HPDE6-E6E7 (cell line): ENCODE data around the gene WDR90.

Source experiments
- DNase-seq: peaks from one replicate; pipeline ENCODE4 v3.0.0; 2011; ENCODE audit warnings: missing footprints; ENCODE audit errors: extremely low spot score

Gene WDR90

DNA sequence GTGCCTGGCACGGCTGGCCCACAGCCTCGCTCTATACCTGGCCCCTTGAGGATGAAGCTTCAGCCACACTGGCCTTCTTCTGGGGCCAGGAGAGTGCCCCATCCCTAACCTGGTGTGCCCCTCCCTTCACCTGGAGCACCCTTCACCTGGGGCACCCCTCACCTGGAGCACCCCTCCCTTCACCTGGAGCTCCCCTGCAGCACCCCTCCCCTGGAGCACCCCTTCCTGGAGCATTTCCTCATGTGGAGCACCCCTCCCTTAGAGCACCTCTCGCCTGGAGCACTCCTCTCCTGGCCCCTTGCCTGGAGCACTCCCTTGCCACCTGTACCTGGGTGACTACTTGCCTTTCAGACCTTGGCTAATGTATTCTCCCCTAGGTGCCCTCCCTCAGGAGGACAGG is 58.9 kb downstream of the WDR90 start:
- DNase-seq: no peak

DNA sequence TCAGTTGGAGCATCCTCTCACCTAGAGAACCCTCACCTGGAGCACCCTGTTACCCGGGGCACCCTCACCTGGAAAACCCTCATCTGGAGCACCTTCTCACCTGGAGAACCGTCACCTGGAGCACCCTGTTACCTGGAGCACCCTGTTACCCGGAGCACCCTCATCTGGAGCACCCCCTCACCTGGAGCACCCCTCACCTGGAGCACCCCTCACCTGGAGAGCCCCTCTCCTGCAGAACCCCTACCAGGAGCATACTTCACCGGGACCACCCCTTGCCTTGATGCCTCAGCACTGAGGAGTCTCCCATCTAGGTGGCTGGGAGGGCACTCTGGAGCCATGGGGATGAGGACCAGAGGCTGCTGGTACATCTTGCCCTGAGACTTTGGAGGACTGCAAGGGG is 59.8 kb downstream of the WDR90 start:
- no peak for DNase-seq

DNA sequence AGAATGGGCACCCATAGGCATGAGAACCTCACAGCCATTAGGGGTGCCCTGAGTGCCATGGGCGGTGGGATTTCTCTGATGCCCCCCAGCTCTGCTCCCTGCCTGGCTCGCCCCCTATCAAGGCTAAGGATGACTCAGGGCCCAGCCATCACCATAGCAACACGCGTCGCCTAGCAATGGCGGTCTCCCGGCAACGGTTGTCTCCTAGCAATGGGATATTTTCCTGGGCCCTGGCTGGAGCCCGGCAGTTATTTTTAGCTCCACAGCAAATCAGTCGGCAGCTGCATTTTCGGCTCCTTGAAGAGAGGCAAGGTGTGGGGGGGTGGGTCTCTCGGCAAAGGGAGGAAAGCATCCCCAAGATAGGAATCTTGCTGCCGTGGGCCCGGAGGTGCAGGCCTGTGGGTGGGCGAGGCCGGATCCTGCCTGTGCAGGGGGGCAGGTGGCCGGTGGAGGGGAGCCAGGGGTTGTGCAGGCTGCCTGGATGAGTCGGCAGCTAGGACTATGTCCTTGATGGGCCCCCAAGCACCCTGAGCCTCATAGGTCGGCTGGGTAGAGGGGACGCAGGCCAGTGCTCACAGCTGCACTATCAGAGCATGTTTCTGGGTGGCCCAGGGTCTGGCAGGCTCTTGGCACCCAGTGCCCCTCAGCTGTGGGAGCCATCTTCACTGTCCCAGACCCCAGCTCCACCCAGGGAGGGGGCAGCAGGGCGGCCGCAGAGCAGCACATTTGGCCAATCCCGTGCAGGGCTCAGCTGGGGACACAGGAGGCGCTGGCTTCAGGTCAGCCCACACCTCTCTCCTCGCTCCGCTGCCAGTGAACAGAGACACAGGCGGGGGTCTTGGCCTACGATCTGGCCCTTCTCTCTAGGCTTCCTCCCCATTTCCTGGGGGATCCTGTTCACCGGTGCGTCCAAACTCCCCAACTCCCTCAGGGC is 60.7 kb downstream of the WDR90 start:
- no peak for DNase-seq

DNA sequence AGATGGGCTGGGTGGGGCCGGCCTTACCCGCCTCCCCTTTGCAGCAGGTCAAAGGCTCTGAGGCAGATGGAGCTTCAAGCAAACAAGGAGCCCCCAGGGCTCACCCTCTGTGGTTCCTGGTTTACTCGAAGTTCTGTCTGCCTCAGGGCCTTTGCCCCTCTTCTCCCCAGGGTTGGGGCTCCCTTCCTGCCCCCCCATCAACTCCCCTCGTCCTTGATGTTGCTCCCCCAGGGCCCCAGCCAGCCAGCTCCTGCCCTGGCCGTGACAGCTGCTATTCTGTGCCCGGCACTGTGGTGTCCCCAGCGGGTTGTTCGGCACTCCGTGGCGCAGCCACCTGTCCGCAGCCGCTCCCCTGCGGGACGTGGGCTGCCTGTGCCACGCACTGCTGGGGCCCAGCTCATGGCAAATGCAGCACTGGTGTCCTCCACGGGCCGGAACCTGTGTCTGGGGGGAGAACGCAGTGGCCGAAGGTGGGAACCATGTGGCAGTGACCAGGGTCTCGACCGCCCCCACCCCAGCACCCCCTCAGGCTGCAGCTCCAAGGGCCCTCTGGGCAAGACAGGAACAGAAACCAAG is 61.4 kb downstream of the WDR90 start:
- no peak for DNase-seq

DNA sequence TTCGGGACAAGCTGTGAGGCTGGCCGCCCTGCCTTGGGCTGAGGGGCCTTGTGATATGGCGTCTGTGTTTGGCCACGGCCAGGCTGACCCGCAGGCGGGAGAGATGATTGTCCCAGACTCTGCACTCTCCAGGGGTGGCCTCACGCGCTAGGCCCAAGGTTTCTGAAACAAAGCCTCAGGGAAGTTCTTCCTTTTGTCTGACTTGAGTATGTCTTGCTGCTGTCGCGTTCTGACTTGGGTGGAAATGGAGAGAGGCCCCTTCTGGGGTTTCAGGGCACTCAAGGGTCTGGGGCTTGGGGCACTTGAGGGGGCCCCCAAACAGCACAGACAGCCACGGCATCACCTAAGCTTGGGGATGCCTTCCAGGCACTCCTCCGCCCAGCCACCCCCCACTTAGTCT is 61.9 kb downstream of the WDR90 start:
- no peak for DNase-seq

DNA sequence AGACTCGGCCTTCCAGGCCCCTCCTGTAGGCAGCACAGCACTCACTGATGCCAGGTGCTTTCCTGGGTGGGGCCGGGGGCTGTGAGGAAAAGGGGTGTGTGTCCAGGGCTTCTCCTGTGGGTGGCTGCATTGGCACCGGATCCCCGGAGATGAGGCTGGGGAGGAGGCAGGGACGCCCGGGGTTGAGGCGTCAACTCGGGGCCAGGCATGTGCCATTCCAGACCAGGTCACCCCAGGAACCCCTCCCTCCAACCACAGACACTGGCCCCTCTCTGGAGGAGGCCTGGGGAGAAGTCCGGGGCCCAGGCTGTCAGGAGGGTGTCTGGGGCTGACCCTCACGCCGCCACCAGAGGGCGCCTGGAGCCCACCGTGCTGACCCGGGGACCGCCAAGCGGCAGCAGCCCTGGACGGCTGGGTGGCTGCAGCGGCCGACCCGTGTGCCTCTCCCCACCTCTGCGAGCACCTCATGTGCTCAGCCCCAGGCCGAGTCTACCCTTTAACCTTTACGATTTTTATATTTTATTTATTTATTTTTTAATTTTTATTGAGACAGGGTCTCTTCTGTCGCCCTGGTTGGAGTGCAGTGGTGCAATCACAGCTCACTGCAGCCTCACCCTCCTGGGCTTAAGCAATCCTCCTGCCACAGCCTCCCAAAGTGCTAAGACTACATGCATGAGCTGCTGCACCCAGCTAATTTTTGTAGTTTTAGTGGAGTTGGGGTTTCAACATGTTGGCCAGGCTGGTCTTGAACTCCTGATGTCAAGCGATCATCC is 62.6 kb downstream of the WDR90 start:
- DNase-seq: no peak

DNA sequence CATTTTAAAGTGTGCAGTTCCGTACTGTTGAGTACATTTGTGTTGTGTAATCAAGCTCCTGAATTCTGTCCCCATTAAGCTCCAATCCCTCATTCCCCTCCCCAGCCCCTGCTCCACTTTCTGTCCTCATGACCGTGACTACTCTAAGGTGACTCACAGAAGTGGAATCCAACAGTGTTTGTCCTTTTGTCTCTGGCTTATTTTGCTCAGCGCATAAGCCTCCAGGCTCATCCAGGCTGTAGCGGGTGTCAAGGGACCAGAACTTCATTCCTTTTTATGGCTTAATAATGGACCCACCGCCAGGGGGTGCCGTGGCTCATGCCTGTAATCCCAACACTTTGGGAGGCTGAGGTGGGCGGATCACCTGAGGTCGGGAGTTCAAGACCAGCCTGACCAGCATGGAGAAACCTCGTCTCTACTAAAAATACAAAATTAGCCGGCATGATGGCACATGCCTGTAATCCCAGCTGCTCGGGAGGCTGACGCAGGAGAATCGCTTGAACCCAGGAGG is 63.6 kb downstream of the WDR90 start:
- peak; percentile 72 for DNase-seq

DNA sequence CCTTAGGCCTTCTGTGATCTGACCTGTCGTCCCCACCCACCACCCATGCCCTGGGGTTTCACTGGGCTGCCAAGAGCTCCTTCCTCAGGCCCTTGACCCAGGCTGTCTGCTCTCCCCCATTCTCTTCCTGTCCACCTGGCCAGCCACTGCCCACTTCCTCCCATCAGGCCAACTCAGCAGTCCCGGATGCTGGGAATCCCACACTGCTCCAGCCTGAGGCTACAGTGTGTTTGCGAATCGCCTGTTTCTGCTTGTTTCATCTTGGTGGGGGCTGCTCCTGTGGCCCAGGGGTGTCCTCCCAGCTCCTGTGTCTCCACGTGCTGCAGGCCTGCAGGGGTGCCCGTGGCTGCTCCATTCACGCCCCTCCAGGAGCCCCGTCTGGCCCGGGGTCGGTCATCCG is 64.9 kb downstream of the WDR90 start:
- DNase-seq: no peak

DNA sequence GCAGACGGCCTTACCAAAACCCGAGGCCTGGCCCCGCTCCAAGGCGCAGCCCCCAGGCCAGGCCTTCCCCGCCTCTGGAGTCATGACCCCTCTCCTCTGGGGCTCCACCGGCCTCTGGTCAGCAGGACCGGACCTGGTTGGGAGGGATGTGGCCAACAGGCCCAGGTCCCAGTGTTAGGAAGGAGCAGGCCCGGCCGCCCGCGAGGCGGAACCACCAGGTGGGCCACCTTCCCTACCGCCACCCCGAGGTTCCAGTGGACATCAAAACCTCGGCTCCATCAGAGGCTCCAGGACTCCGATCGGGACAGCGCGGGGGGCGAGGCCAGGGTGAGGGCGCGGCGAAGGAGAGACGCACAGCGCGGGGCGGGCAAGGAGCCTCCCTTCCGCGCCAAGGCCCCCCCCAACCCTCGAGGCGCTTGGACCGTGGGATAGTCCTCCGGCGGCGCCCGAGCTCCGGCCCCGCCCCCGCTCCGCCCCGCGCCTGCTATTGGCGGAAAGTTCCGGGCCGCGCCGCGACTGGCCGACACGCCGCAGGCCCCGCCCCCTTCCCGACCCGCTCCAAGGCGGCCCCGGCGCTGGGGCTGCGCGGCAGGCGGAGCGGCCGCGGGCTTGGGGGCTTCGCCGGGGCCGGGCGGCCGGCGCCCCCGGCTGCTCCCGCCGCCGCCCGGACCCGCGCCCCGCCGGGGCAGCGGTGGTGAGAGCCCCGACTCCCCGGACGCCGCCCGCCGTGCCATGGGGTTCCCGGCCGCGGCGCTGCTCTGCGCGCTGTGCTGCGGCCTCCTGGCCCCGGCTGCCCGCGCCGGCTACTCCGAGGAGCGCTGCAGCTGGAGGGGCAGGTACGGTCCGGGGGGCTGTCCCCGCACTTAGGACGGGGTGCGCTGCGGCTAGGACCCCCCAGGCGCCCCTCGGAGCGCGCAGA is 65.7 kb downstream of the WDR90 start, which contains the start of gene METRN:
Gene METRN, plus strand, starts transcription at position 561 of the 919 bp plus-strand sequence. Its CDS starts 172 bp downstream, at position 733.
- DNase-seq: peak; percentile 67

DNA sequence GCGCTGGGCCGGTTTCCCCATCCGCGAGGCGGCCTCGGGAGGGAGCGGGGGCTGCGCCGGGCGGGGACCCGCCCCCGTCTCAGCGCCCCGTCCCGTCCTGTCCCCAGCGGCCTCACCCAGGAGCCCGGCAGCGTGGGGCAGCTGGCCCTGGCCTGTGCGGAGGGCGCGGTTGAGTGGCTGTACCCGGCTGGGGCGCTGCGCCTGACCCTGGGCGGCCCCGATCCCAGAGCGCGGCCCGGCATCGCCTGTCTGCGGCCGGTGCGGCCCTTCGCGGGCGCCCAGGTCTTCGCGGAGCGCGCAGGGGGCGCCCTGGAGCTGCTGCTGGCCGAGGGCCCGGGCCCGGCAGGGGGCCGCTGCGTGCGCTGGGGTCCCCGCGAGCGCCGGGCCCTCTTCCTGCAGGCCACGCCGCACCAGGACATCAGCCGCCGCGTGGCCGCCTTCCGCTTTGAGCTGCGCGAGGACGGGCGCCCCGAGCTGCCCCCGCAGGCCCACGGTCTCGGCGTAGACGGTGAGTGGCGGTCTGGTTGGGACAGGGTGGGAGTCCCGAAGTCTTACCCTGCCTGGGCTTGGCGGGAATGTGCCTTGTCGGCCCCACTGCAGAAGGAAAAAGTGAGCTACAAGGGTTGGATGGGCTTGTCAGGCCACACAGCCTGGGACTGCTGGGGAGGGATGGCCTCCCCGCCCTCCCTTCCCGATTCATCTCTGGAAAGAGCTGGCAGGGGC is 66.5 kb downstream of the WDR90 start:
- DNase-seq: no peak

DNA sequence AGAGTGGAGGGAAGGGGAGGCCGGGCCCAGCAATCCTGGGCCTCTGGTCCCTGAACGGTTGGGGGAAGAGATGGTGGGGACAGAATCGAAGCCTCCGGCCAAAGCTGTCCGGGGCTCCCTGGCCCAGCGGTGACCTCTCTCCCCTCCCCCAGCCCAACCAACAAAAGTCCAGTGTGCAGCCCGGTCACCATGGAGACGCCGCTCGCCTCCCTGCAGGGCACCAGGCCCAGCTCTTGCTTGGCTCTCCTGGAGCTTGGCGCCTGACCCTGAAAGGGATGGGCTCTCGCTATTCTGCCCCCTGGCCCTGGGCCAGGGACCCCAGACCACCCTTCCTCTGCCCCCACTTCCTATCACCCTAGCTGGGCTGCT is 67.0 kb downstream of the WDR90 start:
- no peak for DNase-seq

DNA sequence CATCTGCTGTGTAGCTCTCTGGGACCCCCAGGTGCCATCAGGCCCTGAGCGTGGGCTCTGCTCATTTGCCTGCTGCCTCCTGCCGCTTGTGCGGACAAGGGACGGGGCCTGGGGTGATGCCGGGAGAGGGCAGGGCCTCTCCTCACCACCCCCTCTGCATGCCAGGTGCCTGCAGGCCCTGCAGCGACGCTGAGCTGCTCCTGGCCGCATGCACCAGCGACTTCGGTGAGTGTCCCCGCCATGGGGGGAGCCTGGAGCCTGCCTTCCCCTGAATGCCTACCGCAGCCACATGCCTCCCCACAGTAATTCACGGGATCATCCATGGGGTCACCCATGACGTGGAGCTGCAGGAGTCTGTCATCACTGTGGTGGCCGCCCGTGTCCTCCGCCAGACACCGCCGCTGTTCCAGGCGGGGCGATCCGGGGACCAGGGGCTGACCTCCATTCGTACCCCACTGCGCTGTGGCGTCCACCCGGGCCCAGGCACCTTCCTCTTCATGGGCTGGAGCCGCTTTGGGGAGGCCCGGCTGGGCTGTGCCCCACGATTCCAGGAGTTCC is 67.7 kb downstream of the WDR90 start:
- DNase-seq: no peak
